HepG2 (cell line): ENCODE results near the gene PCSK1. TPM values are rescaled to one million over a fixed set of nuclear protein-coding genes. Genes with fewer than 3 reads are reported as not detected.

Experiments used
- AHR ChIP-seq: IDR thresholded peaks from 2 replicates; pipeline ENCODE4 v1.6.1; 2018; ENCODE audit warnings: missing genetic modification reagents, missing compliant biosample characterization
- ARNT2 ChIP-seq: sonication (generic); formaldehyde crosslinking; IDR thresholded peaks from 2 replicates; pipeline ENCODE4 v1.8.0; 2022; ENCODE audit warnings: mild to moderate bottlenecking, low read depth, missing genetic modification reagents, moderate library complexity
- ELF3 ChIP-seq: IDR thresholded peaks from 2 replicates; pipeline ENCODE4 v1.6.1; 2016; ENCODE audit warnings: missing genetic modification reagents, missing compliant biosample characterization
- MTF2 ChIP-seq: sonication (generic); formaldehyde crosslinking; IDR thresholded peaks from 2 replicates; pipeline ENCODE4 v1.5.0; 2020; ENCODE audit warnings: missing genetic modification reagents, borderline replicate concordance
- NCOR1 ChIP-seq: fragments of 200-600 bp; sonication (generic); IDR thresholded peaks from 2 replicates; pipeline ENCODE4 v1.7.0; 2017; ENCODE audit warnings: antibody characterized with exemption, low read length, borderline replicate concordance
- ONECUT2 ChIP-seq: sonication (generic); formaldehyde crosslinking; IDR thresholded peaks from 2 replicates; pipeline ENCODE4 v1.4.0; 2020; ENCODE audit warnings: missing genetic modification reagents
- PAX8 ChIP-seq: sonication (generic); formaldehyde crosslinking; IDR thresholded peaks from 2 replicates; pipeline ENCODE4 v1.8.0; 2022; ENCODE audit warnings: mild to moderate bottlenecking, missing genetic modification reagents, borderline replicate concordance
- PPARG ChIP-seq: conservative IDR thresholded peaks from 2 replicates; pipeline ENCODE4 v1.6.1; 2016; ENCODE audit warnings: missing biosample characterization, missing genetic modification reagents
- RCOR2 ChIP-seq: IDR thresholded peaks from 2 replicates; pipeline ENCODE4 v1.6.1; 2016; ENCODE audit warnings: missing biosample characterization, missing genetic modification reagents
- SATB2 ChIP-seq: sonication (generic); formaldehyde crosslinking; IDR thresholded peaks from 2 replicates; pipeline ENCODE4 v1.5.0; 2020; ENCODE audit warnings: missing genetic modification reagents
- SMAD9 ChIP-seq: sonication (generic); formaldehyde crosslinking; IDR thresholded peaks from 2 replicates; pipeline ENCODE4 v1.5.1; 2020; ENCODE audit warnings: mild to moderate bottlenecking, missing genetic modification reagents
- SPEN ChIP-seq: sonication (generic); formaldehyde crosslinking; IDR thresholded peaks from 2 replicates; pipeline ENCODE4 v1.5.1; 2020; ENCODE audit warnings: low read depth, mild to moderate bottlenecking, missing genetic modification reagents
- TGIF2 ChIP-seq: IDR thresholded peaks from 2 replicates; pipeline ENCODE4 v1.6.1; 2016; ENCODE audit warnings: control low read depth, missing compliant biosample characterization
- ZKSCAN1 ChIP-seq: fragments of 150-350 bp; IDR thresholded peaks from 2 replicates; pipeline ENCODE4 v1.6.1; 2014; ENCODE audit warnings: low read length
- ZNF234 ChIP-seq: sonication (generic); formaldehyde crosslinking; conservative IDR thresholded peaks from 2 replicates; pipeline ENCODE4 v1.5.1; 2020; ENCODE audit warnings: mild to moderate bottlenecking, missing genetic modification reagents
- ZNF367 ChIP-seq: sonication (generic); formaldehyde crosslinking; IDR thresholded peaks from 2 replicates; pipeline ENCODE4 v1.4.0; 2020; ENCODE audit warnings: missing genetic modification reagents, borderline replicate concordance
- ZNF547 ChIP-seq: sonication (generic); formaldehyde crosslinking; IDR thresholded peaks from 2 replicates; pipeline ENCODE4 v1.5.1; 2020; ENCODE audit warnings: mild to moderate bottlenecking, missing genetic modification reagents
- ZNF567 ChIP-seq: sonication (generic); formaldehyde crosslinking; IDR thresholded peaks from 2 replicates; pipeline ENCODE4 v1.8.1; 2023; ENCODE audit warnings: mild to moderate bottlenecking, missing genetic modification reagents, borderline replicate concordance
- ZNF577 ChIP-seq: sonication (generic); formaldehyde crosslinking; IDR thresholded peaks from 2 replicates; pipeline ENCODE4 v1.4.0; 2020; ENCODE audit warnings: mild to moderate bottlenecking, low read depth, missing genetic modification reagents, borderline replicate concordance
- ZNF782 ChIP-seq: sonication (generic); formaldehyde crosslinking; IDR thresholded peaks from 2 replicates; pipeline ENCODE4 v1.4.0; 2020; ENCODE audit warnings: missing genetic modification reagents, mild to moderate bottlenecking, borderline replicate concordance
- ZSCAN25 ChIP-seq: sonication (generic); formaldehyde crosslinking; IDR thresholded peaks from 2 replicates; pipeline ENCODE4 v1.8.0; 2022; ENCODE audit warnings: mild to moderate bottlenecking, missing genetic modification reagents
- polyA plus RNA-seq, 8 experiments: library from polyadenylated mRNA; depleted of rRNA in 3 of 8; stranded (reverse) in 7 of 8; unstranded in 1 of 8; fragments of >200 nt; fragmentation: Illumina TruSeq in 4 of 8; extraction: Trizol in 4 of 8; gene quantifications; 2 replicates each; pipeline versions ENCODE4 v1.2.1 to v1.2.3, GENCODE V29; 2011 to 2016; ENCODE audit warnings: low read depth in 4 of 8, missing spikeins in 1 of 8, mixed read lengths in 1 of 8; ENCODE audit not compliant: insufficient read depth in 1 of 8
- total RNA-seq, 5 experiments: library from RNA; depleted of rRNA; stranded (reverse); fragments of >200 nt; fragmentation: Illumina TruSeq; extraction: Trizol; gene quantifications; 2 replicates each; pipeline ENCODE4 v1.2.3, GENCODE V29; 2016; ENCODE audit warnings: low read depth in 1 of 5
- TF ChIP-seq, protein P1 (sequence below): sonication (generic); formaldehyde crosslinking; IDR thresholded peaks from 2 replicates; pipeline ENCODE4 v1.4.0; 2020; ENCODE audit warnings: mild to moderate bottlenecking, missing genetic modification reagents
- TF ChIP-seq, protein P2 (sequence below): sonication (generic); formaldehyde crosslinking; IDR thresholded peaks from 2 replicates; pipeline ENCODE4 v1.5.1; 2020; ENCODE audit warnings: mild to moderate bottlenecking, missing genetic modification reagents, moderate library complexity
- TF ChIP-seq, protein P3 (sequence below): sonication (generic); formaldehyde crosslinking; IDR thresholded peaks from 2 replicates; pipeline ENCODE4 v1.4.0; 2020; ENCODE audit warnings: missing genetic modification reagents, low read depth, mild to moderate bottlenecking, borderline replicate concordance
- TF ChIP-seq, protein P4 (sequence below): sonication (generic); formaldehyde crosslinking; IDR thresholded peaks from 2 replicates; pipeline ENCODE4 v1.5.0; 2020; ENCODE audit warnings: missing genetic modification reagents

The PCSK1 gene
- total and polyA plus RNA-seq, 2 of the 13 experiments (the other 11 are each of a cell fraction or from before 2014, with no cell fraction given): not detected

DNA sequence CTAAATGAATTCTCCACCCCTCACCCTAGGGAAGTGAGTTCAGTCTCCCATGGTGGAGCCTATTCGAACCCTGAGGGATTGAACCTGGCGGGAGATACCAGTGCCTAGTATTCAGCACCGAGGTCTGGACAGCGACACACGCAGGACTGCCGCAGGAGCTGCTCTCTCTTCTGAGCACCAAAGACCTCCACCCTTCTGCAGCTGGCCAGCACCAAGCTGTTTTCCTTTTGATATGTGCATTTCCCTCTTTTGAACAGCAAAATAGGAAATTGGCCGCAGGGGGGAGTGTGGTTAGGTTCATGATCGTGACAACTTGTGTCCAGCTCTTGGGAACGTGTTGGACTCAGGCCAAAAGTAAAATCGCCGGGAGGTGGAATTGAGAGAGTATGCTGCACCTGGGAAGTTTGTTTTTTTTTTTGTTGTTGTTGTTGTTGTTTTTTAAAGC lies 1.2 kb upstream of the PCSK1 start (continued):
- TF ChIP-seq ZNF782 (CRISPR knock-in tag): no peak
- TF ChIP-seq ZNF234 (CRISPR knock-in tag): no peak
- TF ChIP-seq NCOR1: no peak
- 0 out of 2 replicates have a peak, but pooled peaks have one; percentile 34 for TF ChIP-seq SMAD9 (CRISPR knock-in tag)
- TF ChIP-seq TGIF2 (CRISPR knock-in tag): peak; percentile 77; the same call in 1 of the 2 replicates
- 0 out of 2 replicates have a peak, but pooled peaks have one; percentile 65 for TF ChIP-seq AHR (CRISPR knock-in tag)
- TF ChIP-seq, protein P1, sequence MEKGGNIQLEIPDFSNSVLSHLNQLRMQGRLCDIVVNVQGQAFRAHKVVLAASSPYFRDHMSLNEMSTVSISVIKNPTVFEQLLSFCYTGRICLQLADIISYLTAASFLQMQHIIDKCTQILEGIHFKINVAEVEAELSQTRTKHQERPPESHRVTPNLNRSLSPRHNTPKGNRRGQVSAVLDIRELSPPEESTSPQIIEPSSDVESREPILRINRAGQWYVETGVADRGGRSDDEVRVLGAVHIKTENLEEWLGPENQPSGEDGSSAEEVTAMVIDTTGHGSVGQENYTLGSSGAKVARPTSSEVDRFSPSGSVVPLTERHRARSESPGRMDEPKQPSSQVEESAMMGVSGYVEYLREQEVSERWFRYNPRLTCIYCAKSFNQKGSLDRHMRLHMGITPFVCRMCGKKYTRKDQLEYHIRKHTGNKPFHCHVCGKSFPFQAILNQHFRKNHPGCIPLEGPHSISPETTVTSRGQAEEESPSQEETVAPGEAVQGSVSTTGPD (CRISPR knock-in tag): no peak
- no peak for TF ChIP-seq ZKSCAN1
- TF ChIP-seq ZNF547 (CRISPR knock-in tag): peak; percentile 35; the same call in 1 of the 2 replicates
- no peak for TF ChIP-seq ZNF567 (CRISPR knock-in tag)
- TF ChIP-seq ARNT2 (CRISPR knock-in tag): peak; percentile 68; the same call in 1 of the 2 replicates
- TF ChIP-seq ELF3: peak; percentile 37; the same call in 1 of the 2 replicates
- no peak for TF ChIP-seq ZNF577 (CRISPR knock-in tag)
- TF ChIP-seq ZSCAN25 (CRISPR knock-in tag): no peak
- TF ChIP-seq PPARG (CRISPR knock-in tag): 0 out of 2 replicates have a peak, but pooled peaks have one; percentile 17
- no peak for TF ChIP-seq MTF2 (CRISPR knock-in tag)
- TF ChIP-seq ONECUT2 (CRISPR knock-in tag): no peak
- no peak for TF ChIP-seq ZNF367 (CRISPR knock-in tag)
- TF ChIP-seq SATB2 (CRISPR knock-in tag): no peak
- TF ChIP-seq, protein P2, sequence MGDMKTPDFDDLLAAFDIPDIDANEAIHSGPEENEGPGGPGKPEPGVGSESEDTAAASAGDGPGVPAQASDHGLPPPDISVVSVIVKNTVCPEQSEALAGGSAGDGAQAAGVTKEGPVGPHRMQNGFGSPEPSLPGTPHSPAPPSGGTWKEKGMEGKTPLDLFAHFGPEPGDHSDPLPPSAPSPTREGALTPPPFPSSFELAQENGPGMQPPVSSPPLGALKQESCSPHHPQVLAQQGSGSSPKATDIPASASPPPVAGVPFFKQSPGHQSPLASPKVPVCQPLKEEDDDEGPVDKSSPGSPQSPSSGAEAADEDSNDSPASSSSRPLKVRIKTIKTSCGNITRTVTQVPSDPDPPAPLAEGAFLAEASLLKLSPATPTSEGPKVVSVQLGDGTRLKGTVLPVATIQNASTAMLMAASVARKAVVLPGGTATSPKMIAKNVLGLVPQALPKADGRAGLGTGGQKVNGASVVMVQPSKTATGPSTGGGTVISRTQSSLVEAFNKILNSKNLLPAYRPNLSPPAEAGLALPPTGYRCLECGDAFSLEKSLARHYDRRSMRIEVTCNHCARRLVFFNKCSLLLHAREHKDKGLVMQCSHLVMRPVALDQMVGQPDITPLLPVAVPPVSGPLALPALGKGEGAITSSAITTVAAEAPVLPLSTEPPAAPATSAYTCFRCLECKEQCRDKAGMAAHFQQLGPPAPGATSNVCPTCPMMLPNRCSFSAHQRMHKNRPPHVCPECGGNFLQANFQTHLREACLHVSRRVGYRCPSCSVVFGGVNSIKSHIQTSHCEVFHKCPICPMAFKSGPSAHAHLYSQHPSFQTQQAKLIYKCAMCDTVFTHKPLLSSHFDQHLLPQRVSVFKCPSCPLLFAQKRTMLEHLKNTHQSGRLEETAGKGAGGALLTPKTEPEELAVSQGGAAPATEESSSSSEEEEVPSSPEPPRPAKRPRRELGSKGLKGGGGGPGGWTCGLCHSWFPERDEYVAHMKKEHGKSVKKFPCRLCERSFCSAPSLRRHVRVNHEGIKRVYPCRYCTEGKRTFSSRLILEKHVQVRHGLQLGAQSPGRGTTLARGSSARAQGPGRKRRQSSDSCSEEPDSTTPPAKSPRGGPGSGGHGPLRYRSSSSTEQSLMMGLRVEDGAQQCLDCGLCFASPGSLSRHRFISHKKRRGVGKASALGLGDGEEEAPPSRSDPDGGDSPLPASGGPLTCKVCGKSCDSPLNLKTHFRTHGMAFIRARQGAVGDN (CRISPR knock-in tag): no peak
- TF ChIP-seq SPEN (CRISPR knock-in tag): peak; percentile 46; the same call in 1 of the 2 replicates
- TF ChIP-seq, protein P3, sequence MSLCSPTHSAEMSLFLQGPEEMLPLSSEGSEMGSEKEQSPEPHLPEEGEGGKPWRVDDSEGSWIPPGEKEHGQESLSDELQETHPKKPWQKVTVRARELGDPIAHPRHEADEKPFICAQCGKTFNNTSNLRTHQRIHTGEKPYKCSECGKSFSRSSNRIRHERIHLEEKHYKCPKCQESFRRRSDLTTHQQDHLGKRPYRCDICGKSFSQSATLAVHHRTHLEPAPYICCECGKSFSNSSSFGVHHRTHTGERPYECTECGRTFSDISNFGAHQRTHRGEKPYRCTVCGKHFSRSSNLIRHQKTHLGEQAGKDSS (CRISPR knock-in tag): peak; percentile 39; the same call in 1 of the 2 replicates
- TF ChIP-seq, protein P4, sequence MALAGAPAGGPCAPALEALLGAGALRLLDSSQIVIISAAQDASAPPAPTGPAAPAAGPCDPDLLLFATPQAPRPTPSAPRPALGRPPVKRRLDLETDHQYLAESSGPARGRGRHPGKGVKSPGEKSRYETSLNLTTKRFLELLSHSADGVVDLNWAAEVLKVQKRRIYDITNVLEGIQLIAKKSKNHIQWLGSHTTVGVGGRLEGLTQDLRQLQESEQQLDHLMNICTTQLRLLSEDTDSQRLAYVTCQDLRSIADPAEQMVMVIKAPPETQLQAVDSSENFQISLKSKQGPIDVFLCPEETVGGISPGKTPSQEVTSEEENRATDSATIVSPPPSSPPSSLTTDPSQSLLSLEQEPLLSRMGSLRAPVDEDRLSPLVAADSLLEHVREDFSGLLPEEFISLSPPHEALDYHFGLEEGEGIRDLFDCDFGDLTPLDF (CRISPR knock-in tag): no peak
- TF ChIP-seq PAX8 (CRISPR knock-in tag): no peak
- TF ChIP-seq RCOR2 (CRISPR knock-in tag): no peak
